H9 (cell line): Measurements from ENCODE around the gene ZNF76. TPM values are rescaled to one million over a fixed set of nuclear protein-coding genes. Genes with fewer than 3 reads are reported as not detected.

Source experiments
- DNase-seq: peaks from one replicate; pipeline ENCODE4 v3.0.0-alpha.2; 2017
- H2AFZ ChIP-seq: one replicate; pipeline ENCODE4 v1.6.1; 2013; ENCODE audit warnings: mild to moderate bottlenecking, low read length, control low read depth, moderate library complexity
- H2AK5ac ChIP-seq: 2 replicates; pipeline ENCODE4 v1.6.1; 2013; ENCODE audit warnings: low read length, control low read depth, mixed read lengths; ENCODE audit not compliant: insufficient read length
- H2BK120ac ChIP-seq: one replicate; pipeline ENCODE4 v1.6.1; 2013; ENCODE audit warnings: low read depth, mild to moderate bottlenecking, low read length, control low read depth, inconsistent platforms; ENCODE audit not compliant: poor library complexity, severe bottlenecking
- H2BK12ac ChIP-seq: 2 replicates; pipeline ENCODE4 v1.6.1; 2013; ENCODE audit warnings: low read length, control low read depth, mixed read lengths, low read depth; ENCODE audit not compliant: insufficient read length
- H2BK15ac ChIP-seq: 2 replicates; pipeline ENCODE4 v1.6.1; 2013; ENCODE audit warnings: low read depth, low read length, control low read depth
- H2BK20ac ChIP-seq: one replicate; pipeline ENCODE4 v1.6.1; 2013; ENCODE audit warnings: low read depth, mild to moderate bottlenecking, low read length, control low read depth, inconsistent platforms; ENCODE audit not compliant: poor library complexity, severe bottlenecking
- H2BK5ac ChIP-seq: 2 replicates; pipeline ENCODE4 v1.6.1; 2013; ENCODE audit warnings: low read length, control low read depth, mixed read lengths; ENCODE audit not compliant: insufficient read length
- H3K14ac ChIP-seq: 2 replicates; pipeline ENCODE4 v1.6.1; 2013; ENCODE audit warnings: low read length, control low read depth; ENCODE audit not compliant: insufficient read depth
- H3K18ac ChIP-seq: 2 replicates; pipeline ENCODE4 v1.6.1; 2013; ENCODE audit warnings: low read depth, mild to moderate bottlenecking, mixed read lengths, low read length, control low read depth; ENCODE audit not compliant: insufficient read length
- H3K23ac ChIP-seq: 2 replicates; pipeline ENCODE4 v1.6.1; 2013; ENCODE audit warnings: low read length, control low read depth, mixed read lengths, low read depth; ENCODE audit not compliant: insufficient read length
- H3K23me2 ChIP-seq: 2 replicates; pipeline ENCODE4 v1.6.1; 2013; ENCODE audit warnings: low read depth, mild to moderate bottlenecking, mixed read lengths, low read length, control low read depth; ENCODE audit not compliant: insufficient read length, poor library complexity, severe bottlenecking
- H3K27ac ChIP-seq: 2 replicates; pipeline ENCODE4 v1.5.1; 2013; ENCODE audit warnings: low read length, control low read depth, mixed read lengths, low read depth; ENCODE audit not compliant: insufficient read length
- H3K27me3 ChIP-seq: 2 replicates; pipeline ENCODE4 v1.6.1; 2013; ENCODE audit warnings: low read length, control low read depth, inconsistent platforms; ENCODE audit not compliant: insufficient read depth
- H3K4ac ChIP-seq: 2 replicates; pipeline ENCODE4 v1.6.1; 2013; ENCODE audit warnings: low read depth, mild to moderate bottlenecking, control low read depth, inconsistent platforms, low read length, moderate library complexity
- H3K4me1 ChIP-seq: 2 replicates; pipeline ENCODE4 v1.6.1; 2013; ENCODE audit warnings: low read length, control low read depth, inconsistent platforms; ENCODE audit not compliant: insufficient read depth
- H3K4me2 ChIP-seq: 2 replicates; pipeline ENCODE4 v1.6.1; 2013; ENCODE audit warnings: low read length, control low read depth, mixed read lengths; ENCODE audit not compliant: insufficient read length, insufficient read depth
- H3K56ac ChIP-seq: 2 replicates; pipeline ENCODE4 v1.6.1; 2013; ENCODE audit warnings: low read depth, mild to moderate bottlenecking, mixed read lengths, low read length, control low read depth; ENCODE audit not compliant: insufficient read length
- H3K79me1 ChIP-seq: 2 replicates; pipeline ENCODE4 v1.6.1; 2013; ENCODE audit warnings: low read depth, mild to moderate bottlenecking, moderate library complexity, low read length, control low read depth, inconsistent platforms; ENCODE audit not compliant: insufficient read depth, poor library complexity, severe bottlenecking
- H3K79me2 ChIP-seq: 2 replicates; pipeline ENCODE4 v1.6.1; 2013; ENCODE audit warnings: low read length, control low read depth, inconsistent platforms; ENCODE audit not compliant: insufficient read depth
- H3K9ac ChIP-seq: 2 replicates; pipeline ENCODE4 v1.6.1; 2013; ENCODE audit warnings: low read length, control low read depth, mixed read lengths; ENCODE audit not compliant: insufficient read length; ENCODE audit errors: extremely low read depth
- H3K9me3 ChIP-seq: one replicate; pipeline ENCODE4 v1.6.1; 2013; ENCODE audit warnings: low read depth, low read length, inconsistent platforms; ENCODE audit not compliant: control insufficient read depth
- H3T11ph ChIP-seq: one replicate; pipeline ENCODE4 v1.6.1; 2013; ENCODE audit warnings: mild to moderate bottlenecking, low read length, control low read depth, inconsistent platforms
- H4K20me1 ChIP-seq: one replicate; pipeline ENCODE4 v1.6.1; 2013; ENCODE audit not compliant: control insufficient read depth, insufficient read length, insufficient read depth
- H4K5ac ChIP-seq: 2 replicates; pipeline ENCODE4 v1.6.1; 2013; ENCODE audit warnings: low read depth, mild to moderate bottlenecking, mixed read lengths, low read length, control low read depth; ENCODE audit not compliant: insufficient read length
- H4K8ac ChIP-seq: replicated peaks from 2 replicates; pipeline ENCODE4 v1.6.1; 2013; ENCODE audit warnings: low read length, control low read depth, mixed read lengths, low read depth; ENCODE audit not compliant: insufficient read length
- H4K91ac ChIP-seq: 2 replicates; pipeline ENCODE4 v1.6.1; 2013; ENCODE audit warnings: low read depth, mild to moderate bottlenecking, moderate library complexity, mixed read lengths, low read length, control low read depth; ENCODE audit not compliant: insufficient read length
- H3K27ac Mint-ChIP-seq, 3 experiments: 2 replicates in 2 of 3; 3 replicates in 1 of 3; pipeline ENCODE4 v1.8.0; 2020 to 2021; ENCODE audit warnings: mixed read lengths in 3 of 3, mild to moderate bottlenecking in 1 of 3, moderate library complexity in 1 of 3
- H3K27me3 Mint-ChIP-seq: 2 replicates; pipeline ENCODE4 v1.8.0; 2021; ENCODE audit warnings: low read depth, mild to moderate bottlenecking, moderate library complexity, mixed read lengths
- H3K36me3 Mint-ChIP-seq, 3 experiments: 2 replicates in 2 of 3; 3 replicates in 1 of 3; pipeline ENCODE4 v1.8.0; 2020 to 2021; ENCODE audit warnings: low read depth in 3 of 3, mixed read lengths in 3 of 3; ENCODE audit not compliant: insufficient read depth in 1 of 3
- H3K4me1 Mint-ChIP-seq, 2 experiments: 2 replicates each; pipeline ENCODE4 v1.8.0; 2020; ENCODE audit warnings: mixed read lengths in 2 of 2
- H3K4me3 Mint-ChIP-seq, 2 experiments: 2 replicates in 1 of 2; 3 replicates in 1 of 2; pipeline ENCODE4 v1.8.0; 2020 to 2021; ENCODE audit warnings: mild to moderate bottlenecking in 2 of 2, mixed read lengths in 2 of 2, moderate library complexity in 1 of 2
- H3K9me3 Mint-ChIP-seq, 2 experiments: 2 replicates in 1 of 2; 3 replicates in 1 of 2; pipeline ENCODE4 v1.8.0; 2020; ENCODE audit warnings: mild to moderate bottlenecking in 2 of 2, mixed read lengths in 2 of 2, moderate library complexity in 1 of 2
- WGBS: extraction: QIAGEN DNeasy Blood & Tissue Kit; methylation state at CpG from one replicate; pipeline ENCODE4 v1.1.7; 2013; ENCODE audit warnings: missing lambda C conversion rate, low lambda C conversion rate, mixed read lengths; ENCODE audit not compliant: insufficient read length; ENCODE audit errors: extremely low coverage; 5-methylcytosine and 5-hydroxymethylcytosine counted together
- total RNA-seq: library from RNA; stranded (reverse); gene quantifications from 2 replicates; pipeline ENCODE4 v1.2.1, GENCODE V29; 2021
- TF ChIP-seq, protein P1 (sequence below): fragments of 200-600 bp; sonication (generic); conservative IDR thresholded peaks from 3 replicates; pipeline ENCODE4 v1.8.0; 2021; ENCODE audit warnings: antibody characterized with exemption, mild to moderate bottlenecking

Gene ZNF76
- total RNA-seq, 1 experiment from 2014 or later: 21.1 TPM

DNA sequence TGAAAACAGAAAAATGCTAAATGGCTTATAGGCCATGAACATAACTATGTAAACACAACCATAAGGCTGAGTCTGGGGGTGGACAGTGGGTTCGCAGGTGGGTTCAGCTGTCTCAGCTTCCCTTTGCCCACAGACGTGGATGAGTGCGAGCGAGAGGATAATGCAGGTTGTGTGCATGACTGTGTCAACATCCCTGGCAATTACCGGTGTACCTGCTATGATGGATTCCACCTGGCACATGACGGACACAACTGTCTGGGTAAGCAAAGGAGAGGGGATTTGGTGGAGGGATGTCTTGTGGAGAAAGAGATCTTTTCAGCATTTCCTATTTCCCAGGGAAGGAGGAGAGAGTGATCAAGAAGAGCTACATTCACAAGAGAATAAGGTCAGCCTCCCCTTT, 31.1 kb upstream of the ZNF76 start:
- Histone ChIP-seq H2BK15ac (no peak overlapping the region), H3K9me3 (no peaks in the 10 kb centered on the region), H3K4me1 (no peaks in the 10 kb centered on the region), H3K4ac (no peak overlapping the region), H4K91ac (no peak overlapping the region), H4K8ac (no peak overlapping the region), H2BK5ac (no peak overlapping the region), H3K27me3 (no peaks in the 10 kb centered on the region; the same call in 1 of the 2 replicates), H3K23me2 (no peaks in the 10 kb centered on the region), H2AFZ (no peak overlapping the region), H3K56ac (no peak overlapping the region), H3K18ac (no peak overlapping the region), H3K79me2 (no peaks in the 10 kb centered on the region), H4K20me1 (peaks cover 3% of the 10 kb centered on the region), H3K23ac (no peak overlapping the region), H2BK120ac (no peak overlapping the region), H3T11ph (no peak overlapping the region), H2BK20ac (no peak overlapping the region), H3K9ac (no peak overlapping the region), H2AK5ac (no peak overlapping the region), H3K27ac (no peak overlapping the region), H3K14ac (no peak overlapping the region), H3K79me1 (no peaks in the 10 kb centered on the region), H4K5ac (no peak overlapping the region), H2BK12ac (no peak overlapping the region), H3K4me2 (no peak overlapping the region)
- H3K27me3 Mint-ChIP-seq: peaks cover 64% of the 10 kb centered on the region
- H3K27ac Mint-ChIP-seq: no peak overlapping the region
- no peaks in the 10 kb centered on the region for H3K9me3 Mint-ChIP-seq
- no peak for DNase-seq
- WGBS: no CpG with 5 or more reads among the region's 6 CpGs
- no peaks in the 10 kb centered on the region; a peak in 1 of 7 replicates for H3K36me3 Mint-ChIP-seq
- H3K4me1 Mint-ChIP-seq: no peaks in the 10 kb centered on the region
- TF ChIP-seq, protein P1, sequence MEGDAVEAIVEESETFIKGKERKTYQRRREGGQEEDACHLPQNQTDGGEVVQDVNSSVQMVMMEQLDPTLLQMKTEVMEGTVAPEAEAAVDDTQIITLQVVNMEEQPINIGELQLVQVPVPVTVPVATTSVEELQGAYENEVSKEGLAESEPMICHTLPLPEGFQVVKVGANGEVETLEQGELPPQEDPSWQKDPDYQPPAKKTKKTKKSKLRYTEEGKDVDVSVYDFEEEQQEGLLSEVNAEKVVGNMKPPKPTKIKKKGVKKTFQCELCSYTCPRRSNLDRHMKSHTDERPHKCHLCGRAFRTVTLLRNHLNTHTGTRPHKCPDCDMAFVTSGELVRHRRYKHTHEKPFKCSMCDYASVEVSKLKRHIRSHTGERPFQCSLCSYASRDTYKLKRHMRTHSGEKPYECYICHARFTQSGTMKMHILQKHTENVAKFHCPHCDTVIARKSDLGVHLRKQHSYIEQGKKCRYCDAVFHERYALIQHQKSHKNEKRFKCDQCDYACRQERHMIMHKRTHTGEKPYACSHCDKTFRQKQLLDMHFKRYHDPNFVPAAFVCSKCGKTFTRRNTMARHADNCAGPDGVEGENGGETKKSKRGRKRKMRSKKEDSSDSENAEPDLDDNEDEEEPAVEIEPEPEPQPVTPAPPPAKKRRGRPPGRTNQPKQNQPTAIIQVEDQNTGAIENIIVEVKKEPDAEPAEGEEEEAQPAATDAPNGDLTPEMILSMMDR: no peak
- no peak overlapping the region for H3K4me3 Mint-ChIP-seq
